NK-92 (cell line): Measurements from ENCODE around the gene ADRM1.

ENCODE experiments used
- DNase-seq: peaks from one replicate; lab custom pipeline; 2025; ENCODE audit not compliant: unreplicated experiment; lab: John Stamatoyannopoulos, UW

The ADRM1 gene

GRCh38 chr20:62336775-62337557 lies 34.2 kb downstream of the ADRM1 start:
- DNase-seq: no peak

- no peak for DNase-seq
Observed at GRCh38 chr20:62337558-62338293, 34.9 kb downstream of the ADRM1 start.

- DNase-seq: no peak
Observed at GRCh38 chr20:62338294-62338620, 35.5 kb downstream of the ADRM1 start.

GRCh38 chr20:62339647-62340062 lies 36.9 kb downstream of the ADRM1 start:
- DNase-seq: no peak

GRCh38 chr20:62342910-62343309 lies 40.1 kb downstream of the ADRM1 start:
- DNase-seq: no peak

- DNase-seq: no peak
Observed at GRCh38 chr20:62344092-62344491, 41.3 kb downstream of the ADRM1 start.

GRCh38 chr20:62344782-62345181 lies 42.0 kb downstream of the ADRM1 start:
- no peak for DNase-seq

- DNase-seq: no peak
Observed at GRCh38 chr20:62345681-62346370, 43.0 kb downstream of the ADRM1 start.

- DNase-seq: no peak
Observed at GRCh38 chr20:62346398-62347150, 43.8 kb downstream of the ADRM1 start.

- DNase-seq: no peak
Observed at GRCh38 chr20:62347151-62347404, 44.3 kb downstream of the ADRM1 start.

GRCh38 chr20:62347445-62347844 lies 44.6 kb downstream of the ADRM1 start:
- DNase-seq: no peak

- no peak for DNase-seq
Observed at GRCh38 chr20:62348604-62349003, 45.8 kb downstream of the ADRM1 start.

GRCh38 chr20:62349556-62350097 lies 46.8 kb downstream of the ADRM1 start:
- DNase-seq: no peak

GRCh38 chr20:62350098-62350628 lies 47.4 kb downstream of the ADRM1 start:
- DNase-seq: no peak

GRCh38 chr20:62350629-62351422 lies 48.0 kb downstream of the ADRM1 start:
- no peak for DNase-seq

GRCh38 chr20:62351469-62352401 lies 48.9 kb downstream of the ADRM1 start:
- no peak for DNase-seq

- no peak for DNase-seq
Observed at GRCh38 chr20:62352402-62353288, 49.8 kb downstream of the ADRM1 start.
